Astrocyte (in vitro differentiated cells and primary cell): ENCODE measurements around the gene EVL.

Experiments
- EZH2 ChIP-seq: IDR thresholded peaks from 2 replicates; pipeline ENCODE4 v1.6.1; 2012; ENCODE audit warnings: mild to moderate bottlenecking, low read length, inconsistent platforms; ENCODE audit not compliant: insufficient read depth
- TF ChIP-seq, protein P1 (sequence below): IDR thresholded peaks from 2 replicates; pipeline ENCODE4 v1.5.1; 2011; ENCODE audit warnings: low read depth, mild to moderate bottlenecking, inconsistent platforms, low read length, moderate library complexity; ENCODE audit not compliant: insufficient read depth

DNA sequence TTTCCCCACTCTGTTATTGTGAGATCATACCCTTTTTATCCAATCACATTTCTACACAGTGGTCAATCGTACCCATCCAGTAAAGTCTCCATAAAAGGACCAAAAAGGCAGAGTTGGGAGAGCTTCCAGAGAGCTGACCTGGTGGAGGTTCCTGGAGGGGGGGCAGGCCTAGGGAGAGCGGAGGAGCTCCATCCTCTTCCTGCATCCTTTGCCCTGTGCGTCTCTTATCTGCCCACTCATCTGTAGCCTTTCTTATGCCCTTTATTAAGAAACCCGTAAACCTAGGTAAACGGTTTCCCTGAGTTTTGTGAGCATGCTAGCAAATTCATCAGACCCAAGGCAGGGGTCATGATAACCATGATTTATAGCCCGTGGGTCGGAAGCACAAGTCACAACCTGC is 26.2 kb downstream of the EVL start:
- TF ChIP-seq, protein P1, sequence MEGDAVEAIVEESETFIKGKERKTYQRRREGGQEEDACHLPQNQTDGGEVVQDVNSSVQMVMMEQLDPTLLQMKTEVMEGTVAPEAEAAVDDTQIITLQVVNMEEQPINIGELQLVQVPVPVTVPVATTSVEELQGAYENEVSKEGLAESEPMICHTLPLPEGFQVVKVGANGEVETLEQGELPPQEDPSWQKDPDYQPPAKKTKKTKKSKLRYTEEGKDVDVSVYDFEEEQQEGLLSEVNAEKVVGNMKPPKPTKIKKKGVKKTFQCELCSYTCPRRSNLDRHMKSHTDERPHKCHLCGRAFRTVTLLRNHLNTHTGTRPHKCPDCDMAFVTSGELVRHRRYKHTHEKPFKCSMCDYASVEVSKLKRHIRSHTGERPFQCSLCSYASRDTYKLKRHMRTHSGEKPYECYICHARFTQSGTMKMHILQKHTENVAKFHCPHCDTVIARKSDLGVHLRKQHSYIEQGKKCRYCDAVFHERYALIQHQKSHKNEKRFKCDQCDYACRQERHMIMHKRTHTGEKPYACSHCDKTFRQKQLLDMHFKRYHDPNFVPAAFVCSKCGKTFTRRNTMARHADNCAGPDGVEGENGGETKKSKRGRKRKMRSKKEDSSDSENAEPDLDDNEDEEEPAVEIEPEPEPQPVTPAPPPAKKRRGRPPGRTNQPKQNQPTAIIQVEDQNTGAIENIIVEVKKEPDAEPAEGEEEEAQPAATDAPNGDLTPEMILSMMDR: no peak
- no peak for TF ChIP-seq EZH2
